ENCODE measurements around the gene TP53INP2.

Gene TP53INP2

GRCh38 chr20:34732523-34732922 lies 28.4 kb downstream of the TP53INP2 start:
- no peak for DNase-seq

- no peak for DNase-seq
Observed at GRCh38 chr20:34736106-34736735, 32.1 kb downstream of the TP53INP2 start.

GRCh38 chr20:34743039-34743438 lies 38.9 kb downstream of the TP53INP2 start:
- DNase-seq, result no peak

GRCh38 chr20:34744340-34744739 lies 40.2 kb downstream of the TP53INP2 start:
- no peak for DNase-seq

- DNase-seq, result no peak
Observed at GRCh38 chr20:34744847-34745246, 40.7 kb downstream of the TP53INP2 start.

- DNase-seq, result no peak
Observed at GRCh38 chr20:34746674-34747073, 42.5 kb downstream of the TP53INP2 start.

- DNase-seq, result no peak
Observed at GRCh38 chr20:34747479-34747878, 43.3 kb downstream of the TP53INP2 start.

GRCh38 chr20:34748709-34749108 lies 44.6 kb downstream of the TP53INP2 start:
- no peak for DNase-seq

GRCh38 chr20:34750484-34750883 lies 46.3 kb downstream of the TP53INP2 start:
- no peak for DNase-seq

GRCh38 chr20:34751453-34751852 lies 47.3 kb downstream of the TP53INP2 start:
- no peak for DNase-seq

- DNase-seq, result no peak
Observed at GRCh38 chr20:34753706-34754461, 49.7 kb downstream of the TP53INP2 start.

GRCh38 chr20:34754611-34755010 lies 50.5 kb downstream of the TP53INP2 start:
- no peak for DNase-seq

- DNase-seq, result no peak
Observed at GRCh38 chr20:34755367-34755766, 51.2 kb downstream of the TP53INP2 start.

- no peak for DNase-seq
Observed at GRCh38 chr20:34762031-34762555, 57.9 kb downstream of the TP53INP2 start.
